Measurements from ENCODE around the gene MEX3A.

GRCh38 chr1:156072251-156072650 lies 10.0 kb downstream of the MEX3A start:
- no peak for TF ChIP-seq CTCF (IDR thresholded peaks at IDR 0.05 in 2 of 3, conservative IDR thresholded peaks at IDR 0.05 in 1 of 3; ENCODE audit: borderline replicate concordance in 1 of 3, insufficient read depth in 1 of 3, low read depth in 2 of 3, low read length in 2 of 3)
- TF ChIP-seq POLR2A (IDR thresholded peaks at IDR 0.05; ENCODE audit: borderline replicate concordance, extremely low read depth, insufficient read depth, insufficient read length) = no peak
- no peak for TF ChIP-seq ATF3 (IDR thresholded peaks at IDR 0.05)
- no peak for TF ChIP-seq EZH2 (IDR thresholded peaks at IDR 0.05)
- TF ChIP-seq CEBPB (IDR thresholded peaks at IDR 0.05; ENCODE audit: low read depth) = no peak
- no peak for TF ChIP-seq EZH2phosphoT487 (IDR thresholded peaks at IDR 0.05; ENCODE audit: borderline replicate concordance)
- TF ChIP-seq SRF (IDR thresholded peaks at IDR 0.05; ENCODE audit: low read depth) = no peak
- no peak for TF ChIP-seq REST (IDR thresholded peaks at IDR 0.05; ENCODE audit: low read depth)
- no peak for TF ChIP-seq JUND (IDR thresholded peaks at IDR 0.05)
- no peak for TF ChIP-seq POLR2AphosphoS5 (IDR thresholded peaks at IDR 0.05; ENCODE audit: low read depth, low read length)
